ENCODE data around the gene TBX6. TPM values are rescaled to one million over a fixed set of nuclear protein-coding genes. Genes with fewer than 3 reads are reported as not detected.
A peak's percentile ranks its signal among the peaks of the same experiment; 100 is the strongest.

The TBX6 gene
- total RNA-seq, 1 donor from 2014 or later: 2.7 TPM

- no peaks in the 10 kb centered on the region for H3K27me3 Mint-ChIP-seq (ENCODE audit: low read depth)
- no peaks in the 10 kb centered on the region for H3K9me3 Mint-ChIP-seq
- peaks cover 2% of the 10 kb centered on the region for H3K4me1 Mint-ChIP-seq
- no peak overlapping the region for H3K4me3 Mint-ChIP-seq
- DNase-seq (ENCODE audit: low spot score in 2 of 2, unreplicated experiment in 2 of 2): no peak
- H3K36me3 Mint-ChIP-seq: peaks cover 31% of the 10 kb centered on the region
- no peak for TF ChIP-seq CTCF (IDR thresholded peaks at IDR 0.05; ENCODE audit: unreplicated experiment)
- H3K27ac Mint-ChIP-seq: no peak overlapping the region
Measured at GRCh38 chr16:30110661-30111060, 18.9 kb upstream of the TBX6 start.

- Mint-ChIP-seq H3K36me3 (peaks cover 41% of the 10 kb centered on the region), H3K27ac (no peak overlapping the region), H3K4me1 (peaks cover 13% of the 10 kb centered on the region), H3K27me3 (ENCODE audit: low read depth) (no peaks in the 10 kb centered on the region), H3K9me3 (peaks cover 4% of the 10 kb centered on the region), H3K4me3 (no peak overlapping the region)
- TF ChIP-seq CTCF (IDR thresholded peaks at IDR 0.05; ENCODE audit: unreplicated experiment): no peak
- DNase-seq (ENCODE audit: low spot score in 2 of 2, unreplicated experiment in 2 of 2): no peak
Measured at GRCh38 chr16:30108059-30108850, 16.5 kb upstream of the TBX6 start.

GRCh38 chr16:30104492-30104891 lies 12.8 kb upstream of the TBX6 start:
- no peaks in the 10 kb centered on the region for H3K27me3 Mint-ChIP-seq (ENCODE audit: low read depth)
- peaks cover 31% of the 10 kb centered on the region for H3K36me3 Mint-ChIP-seq
- TF ChIP-seq CTCF (IDR thresholded peaks at IDR 0.05; ENCODE audit: unreplicated experiment): no peak
- H3K4me1 Mint-ChIP-seq: peaks cover 11% of the 10 kb centered on the region
- peak overlapping the region; percentile 74 for H3K27ac Mint-ChIP-seq
- no peak for DNase-seq (ENCODE audit: low spot score in 2 of 2, unreplicated experiment in 2 of 2)
- no peak overlapping the region for H3K4me3 Mint-ChIP-seq
- H3K9me3 Mint-ChIP-seq: peaks cover 10% of the 10 kb centered on the region

- Mint-ChIP-seq H3K36me3 (peaks cover 31% of the 10 kb centered on the region), H3K4me1 (peaks cover 11% of the 10 kb centered on the region), H3K27me3 (ENCODE audit: low read depth) (no peaks in the 10 kb centered on the region), H3K4me3 (no peak overlapping the region), H3K9me3 (peaks cover 10% of the 10 kb centered on the region), H3K27ac (peak overlapping the region; percentile 74)
- TF ChIP-seq CTCF (IDR thresholded peaks at IDR 0.05; ENCODE audit: unreplicated experiment): no peak
- DNase-seq (ENCODE audit: low spot score in 2 of 2, unreplicated experiment in 2 of 2): no peak
Measured at GRCh38 chr16:30104090-30104489, 12.4 kb upstream of the TBX6 start.

GRCh38 chr16:30096862-30097563 lies 5.3 kb upstream of the TBX6 start:
- Mint-ChIP-seq H3K36me3 (peaks cover 23% of the 10 kb centered on the region), H3K27me3 (ENCODE audit: low read depth) (no peaks in the 10 kb centered on the region), H3K4me1 (peaks cover 20% of the 10 kb centered on the region), H3K27ac (peak overlapping the region; percentile 83), H3K9me3 (peaks cover 28% of the 10 kb centered on the region), H3K4me3 (peak overlapping the region; percentile 65)
- TF ChIP-seq CTCF (IDR thresholded peaks at IDR 0.05; ENCODE audit: unreplicated experiment): no peak
- DNase-seq (ENCODE audit: low spot score in 2 of 2, unreplicated experiment in 2 of 2): no peak

All from mesothelial cell of epicardium (in vitro differentiated cells).